ENCODE results near the gene CROCC2. TPM values are rescaled to one million over a fixed set of nuclear protein-coding genes. Genes with fewer than 3 reads are reported as not detected.

Gene CROCC2
- total and polyA plus RNA-seq, 2 of the 13 experiments (the other 11 are each of a cell fraction or from before 2014, with no cell fraction given), result not detected

GRCh38 chr2:240968731-240969624, 62.8 kb downstream of the CROCC2 start (continued):
- TF ChIP-seq ZNF83 (CRISPR knock-in tag; IDR thresholded peaks at IDR 0.05; ENCODE audit: borderline replicate concordance) (no peak), KLF15 (CRISPR knock-in tag; IDR thresholded peaks at IDR 0.05; ENCODE audit: borderline replicate concordance) (no peak), U2AF2 (IDR thresholded peaks at IDR 0.05; ENCODE audit: low read depth, low read length) (no peak), REXO4 (CRISPR knock-in tag; IDR thresholded peaks at IDR 0.05; ENCODE audit: borderline replicate concordance) (no peak), NFIC (IDR thresholded peaks at IDR 0.05; ENCODE audit: low read length) (no peak), POLR2AphosphoS2 (IDR thresholded peaks at IDR 0.05; ENCODE audit: low read depth, low read length) (no peak), STAT6 (CRISPR knock-in tag; IDR thresholded peaks at IDR 0.05; ENCODE audit: borderline replicate concordance) (no peak; the same call in 1 of the 2 replicates), ZNF232 (CRISPR knock-in tag; IDR thresholded peaks at IDR 0.05; ENCODE audit: borderline replicate concordance) (0 out of 2 replicates have a peak, but pooled peaks have one; percentile 30), ZMYM2 (CRISPR knock-in tag; IDR thresholded peaks at IDR 0.05) (peak; percentile 43; the same call in 1 of the 2 replicates), MTA1 (CRISPR knock-in tag; IDR thresholded peaks at IDR 0.05; ENCODE audit: borderline replicate concordance) (peak; percentile 90; the same call in 1 of the 2 replicates), ZEB1 (IDR thresholded peaks at IDR 0.05; ENCODE audit: insufficient replicate concordance, low read depth) (no peak), FOXP4 (CRISPR knock-in tag; IDR thresholded peaks at IDR 0.05) (no peak), FOXJ3 (CRISPR knock-in tag; IDR thresholded peaks at IDR 0.05; ENCODE audit: borderline replicate concordance) (no peak), ATAD3A (CRISPR knock-in tag; IDR thresholded peaks at IDR 0.05) (no peak), HNRNPUL1 (IDR thresholded peaks at IDR 0.05; ENCODE audit: low read depth, low read length) (no peak)
- TF ChIP-seq, protein P1, sequence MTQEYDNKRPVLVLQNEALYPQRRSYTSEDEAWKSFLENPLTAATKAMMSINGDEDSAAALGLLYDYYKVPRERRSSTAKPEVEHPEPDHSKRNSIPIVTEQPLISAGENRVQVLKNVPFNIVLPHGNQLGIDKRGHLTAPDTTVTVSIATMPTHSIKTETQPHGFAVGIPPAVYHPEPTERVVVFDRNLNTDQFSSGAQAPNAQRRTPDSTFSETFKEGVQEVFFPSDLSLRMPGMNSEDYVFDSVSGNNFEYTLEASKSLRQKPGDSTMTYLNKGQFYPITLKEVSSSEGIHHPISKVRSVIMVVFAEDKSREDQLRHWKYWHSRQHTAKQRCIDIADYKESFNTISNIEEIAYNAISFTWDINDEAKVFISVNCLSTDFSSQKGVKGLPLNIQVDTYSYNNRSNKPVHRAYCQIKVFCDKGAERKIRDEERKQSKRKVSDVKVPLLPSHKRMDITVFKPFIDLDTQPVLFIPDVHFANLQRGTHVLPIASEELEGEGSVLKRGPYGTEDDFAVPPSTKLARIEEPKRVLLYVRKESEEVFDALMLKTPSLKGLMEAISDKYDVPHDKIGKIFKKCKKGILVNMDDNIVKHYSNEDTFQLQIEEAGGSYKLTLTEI (CRISPR knock-in tag; conservative IDR thresholded peaks at IDR 0.05), result no peak
- TF ChIP-seq, protein P2, sequence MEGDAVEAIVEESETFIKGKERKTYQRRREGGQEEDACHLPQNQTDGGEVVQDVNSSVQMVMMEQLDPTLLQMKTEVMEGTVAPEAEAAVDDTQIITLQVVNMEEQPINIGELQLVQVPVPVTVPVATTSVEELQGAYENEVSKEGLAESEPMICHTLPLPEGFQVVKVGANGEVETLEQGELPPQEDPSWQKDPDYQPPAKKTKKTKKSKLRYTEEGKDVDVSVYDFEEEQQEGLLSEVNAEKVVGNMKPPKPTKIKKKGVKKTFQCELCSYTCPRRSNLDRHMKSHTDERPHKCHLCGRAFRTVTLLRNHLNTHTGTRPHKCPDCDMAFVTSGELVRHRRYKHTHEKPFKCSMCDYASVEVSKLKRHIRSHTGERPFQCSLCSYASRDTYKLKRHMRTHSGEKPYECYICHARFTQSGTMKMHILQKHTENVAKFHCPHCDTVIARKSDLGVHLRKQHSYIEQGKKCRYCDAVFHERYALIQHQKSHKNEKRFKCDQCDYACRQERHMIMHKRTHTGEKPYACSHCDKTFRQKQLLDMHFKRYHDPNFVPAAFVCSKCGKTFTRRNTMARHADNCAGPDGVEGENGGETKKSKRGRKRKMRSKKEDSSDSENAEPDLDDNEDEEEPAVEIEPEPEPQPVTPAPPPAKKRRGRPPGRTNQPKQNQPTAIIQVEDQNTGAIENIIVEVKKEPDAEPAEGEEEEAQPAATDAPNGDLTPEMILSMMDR (CRISPR knock-in tag; IDR thresholded peaks at IDR 0.05), result peak; percentile 88

Data from HepG2 (cell line).